Esophagus muscularis mucosa (tissue), 3 donors: Measurements from ENCODE around the gene AHI1.

ENCODE experiments used
- POLR2AphosphoS5 ChIP-seq, 2 donors: sonication (generic); formaldehyde crosslinking; IDR thresholded peaks; one replicate each; pipeline ENCODE4 v1.6.1; 2017; ENCODE audit warnings: antibody characterized with exemption in 2 of 2
- TF ChIP-seq, protein P1 (sequence below), 3 experiments: fragments of 200-600 bp in 2 of 3; fragments of 450-650 bp in 1 of 3; sonication (generic) in 2 of 3; IDR thresholded peaks; one replicate each; pipeline ENCODE4 v1.5.1; 2017 to 2019; ENCODE audit warnings: antibody characterized with exemption in 3 of 3, mild to moderate bottlenecking in 2 of 3, moderate library complexity in 1 of 3

DNA sequence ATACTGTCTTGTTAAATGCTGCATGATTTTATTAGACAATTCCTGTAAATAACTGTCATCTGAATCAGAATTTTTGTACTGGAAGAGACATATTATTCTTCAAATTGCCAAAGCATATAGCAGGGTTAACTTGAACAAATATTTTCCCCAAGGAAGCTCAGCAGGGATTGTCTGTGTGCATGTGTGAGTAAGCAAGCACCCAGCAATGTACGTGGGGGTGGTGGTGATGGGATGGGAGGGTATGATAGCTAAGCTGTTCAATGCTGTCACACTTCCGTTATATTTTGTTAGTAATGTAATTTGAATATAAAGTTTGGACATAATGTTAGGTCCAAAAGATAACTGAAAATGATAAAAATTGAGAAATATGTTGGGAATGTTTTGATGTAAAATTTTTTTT is 198.3 kb downstream of the AHI1 start:
- TF ChIP-seq, protein P1, sequence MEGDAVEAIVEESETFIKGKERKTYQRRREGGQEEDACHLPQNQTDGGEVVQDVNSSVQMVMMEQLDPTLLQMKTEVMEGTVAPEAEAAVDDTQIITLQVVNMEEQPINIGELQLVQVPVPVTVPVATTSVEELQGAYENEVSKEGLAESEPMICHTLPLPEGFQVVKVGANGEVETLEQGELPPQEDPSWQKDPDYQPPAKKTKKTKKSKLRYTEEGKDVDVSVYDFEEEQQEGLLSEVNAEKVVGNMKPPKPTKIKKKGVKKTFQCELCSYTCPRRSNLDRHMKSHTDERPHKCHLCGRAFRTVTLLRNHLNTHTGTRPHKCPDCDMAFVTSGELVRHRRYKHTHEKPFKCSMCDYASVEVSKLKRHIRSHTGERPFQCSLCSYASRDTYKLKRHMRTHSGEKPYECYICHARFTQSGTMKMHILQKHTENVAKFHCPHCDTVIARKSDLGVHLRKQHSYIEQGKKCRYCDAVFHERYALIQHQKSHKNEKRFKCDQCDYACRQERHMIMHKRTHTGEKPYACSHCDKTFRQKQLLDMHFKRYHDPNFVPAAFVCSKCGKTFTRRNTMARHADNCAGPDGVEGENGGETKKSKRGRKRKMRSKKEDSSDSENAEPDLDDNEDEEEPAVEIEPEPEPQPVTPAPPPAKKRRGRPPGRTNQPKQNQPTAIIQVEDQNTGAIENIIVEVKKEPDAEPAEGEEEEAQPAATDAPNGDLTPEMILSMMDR (IDR thresholded peaks at IDR 0.05): no peak
- no peak for TF ChIP-seq POLR2AphosphoS5 (IDR thresholded peaks at IDR 0.05)
